Stimulated activated CD4-positive, alpha-beta T cell treated with anti-CD3 and anti-CD28 coated beads, Interleukin-1b, Interleukin-23, amount 100 ng/mL, for 4 hours (primary cell): ENCODE measurements around the gene MED9.

Experiments
- DNase-seq, 2 donors: peaks; one replicate each; pipeline ENCODE4 v3.0.0-alpha.2; 2020; ENCODE audit warnings: low read depth in 2 of 2

MED9 gene

DNA sequence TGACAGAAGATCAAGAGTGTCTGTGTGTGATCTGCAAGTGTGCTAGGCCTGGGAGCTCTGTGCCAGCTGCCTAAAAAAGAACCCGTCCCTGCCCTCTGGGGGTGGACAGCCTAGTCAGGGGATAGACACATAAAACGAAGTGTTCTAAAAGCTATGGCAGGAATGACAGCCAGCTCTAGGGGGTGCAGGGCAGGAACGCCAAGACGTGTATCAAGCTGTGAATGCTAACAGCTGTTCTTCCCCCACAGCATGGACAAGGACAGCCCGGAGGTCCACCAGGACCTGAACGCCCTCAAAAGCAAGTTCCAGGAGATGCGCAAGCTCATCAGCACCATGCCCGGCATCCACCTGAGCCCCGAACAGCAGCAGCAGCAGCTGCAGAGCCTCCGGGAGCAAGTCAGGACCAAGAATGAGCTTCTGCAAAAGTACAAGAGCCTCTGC is 14.3 kb downstream of the MED9 start:
- DNase-seq = no peak

DNA sequence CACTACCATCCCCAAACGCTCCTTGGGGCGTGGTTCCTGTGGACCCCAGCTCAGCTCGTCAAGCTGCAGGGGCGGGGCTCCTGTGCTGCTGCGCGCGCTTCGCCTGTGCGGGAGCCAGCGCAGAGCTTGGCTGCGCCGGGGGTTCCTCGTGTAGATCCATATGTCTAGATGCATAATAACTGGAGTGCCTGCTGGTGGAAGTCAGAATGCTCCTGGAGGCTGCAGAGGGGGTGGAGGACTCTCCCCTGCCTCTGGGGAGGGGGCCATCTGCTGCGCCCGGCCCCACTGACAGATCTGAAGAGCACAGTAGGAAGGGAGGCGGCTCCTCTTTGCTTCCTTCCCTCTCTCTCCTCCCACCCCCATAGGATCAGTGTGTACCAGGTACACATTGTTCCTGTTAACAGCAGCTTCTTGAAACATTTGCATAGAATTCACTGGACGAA is 14.8 kb downstream of the MED9 start:
- DNase-seq = no peak

DNA sequence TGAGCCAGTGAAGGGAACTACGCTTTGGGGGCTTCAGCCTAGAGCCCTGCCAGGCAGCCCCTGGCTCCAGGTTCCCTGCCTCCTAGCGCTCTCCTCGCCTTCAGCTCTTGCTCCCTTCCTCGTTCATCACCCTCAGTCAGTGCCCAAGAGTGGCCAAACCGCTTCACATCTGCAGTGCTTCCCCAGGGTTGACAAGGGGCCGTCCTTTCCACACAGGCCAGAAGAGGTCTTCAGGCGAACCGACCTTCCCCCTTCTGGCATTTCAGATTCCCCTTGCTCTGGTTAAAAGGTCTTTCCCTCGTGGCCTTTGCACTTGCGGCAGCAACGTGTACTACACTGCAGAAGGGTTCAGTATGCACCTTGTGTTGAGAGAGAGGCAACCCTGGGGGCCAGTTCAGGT is 15.3 kb downstream of the MED9 start:
- no peak for DNase-seq

GRCh38 chr17:17492571-17492970 is 15.8 kb downstream of the MED9 start:
- DNase-seq = no peak

- DNase-seq = no peak
These were observed 16.6 kb downstream of the MED9 start for GRCh38 chr17:17493249-17493985.

DNA sequence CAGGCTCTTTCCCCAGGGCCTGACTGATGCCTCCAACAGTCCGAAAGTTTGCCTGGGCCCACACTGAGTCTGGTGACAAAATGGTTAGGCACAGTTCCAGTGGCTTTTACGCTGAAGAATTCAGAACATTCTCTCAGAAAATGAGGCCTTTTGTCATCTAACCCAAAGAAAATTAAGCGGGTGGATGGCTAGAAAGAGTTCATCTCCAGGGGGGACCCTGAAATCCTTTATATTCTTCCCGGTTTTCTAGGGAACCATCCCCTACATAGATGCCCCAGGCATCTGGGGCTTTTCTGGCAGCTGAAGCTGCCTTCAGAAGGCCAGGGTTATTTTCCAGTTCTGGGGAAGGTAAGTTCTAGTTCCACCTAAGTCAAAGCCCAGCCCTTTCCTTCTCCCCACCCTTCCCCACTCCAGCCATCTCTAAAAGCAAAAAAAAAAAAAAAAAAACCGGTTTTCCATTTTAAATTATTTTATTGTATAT is 17.2 kb downstream of the MED9 start:
- DNase-seq = no peak

DNA sequence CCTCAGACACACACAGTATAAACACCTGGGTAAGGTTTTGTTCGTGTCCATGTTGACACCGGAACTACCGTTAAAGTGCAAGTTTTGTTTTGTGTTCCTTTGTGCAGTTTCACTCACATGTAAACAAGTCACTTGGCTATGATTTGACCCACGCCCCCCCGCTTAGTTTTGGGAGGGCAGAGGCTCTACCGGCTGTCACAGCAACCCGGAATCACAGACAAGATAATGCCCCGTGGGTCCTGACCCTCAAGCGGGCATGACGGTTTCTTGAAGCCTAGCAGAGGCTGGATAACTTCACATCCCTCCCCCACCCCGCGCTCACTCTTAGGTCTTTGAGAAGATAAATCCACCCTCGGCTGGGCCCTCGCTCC is 17.7 kb downstream of the MED9 start:
- no peak for DNase-seq

DNA sequence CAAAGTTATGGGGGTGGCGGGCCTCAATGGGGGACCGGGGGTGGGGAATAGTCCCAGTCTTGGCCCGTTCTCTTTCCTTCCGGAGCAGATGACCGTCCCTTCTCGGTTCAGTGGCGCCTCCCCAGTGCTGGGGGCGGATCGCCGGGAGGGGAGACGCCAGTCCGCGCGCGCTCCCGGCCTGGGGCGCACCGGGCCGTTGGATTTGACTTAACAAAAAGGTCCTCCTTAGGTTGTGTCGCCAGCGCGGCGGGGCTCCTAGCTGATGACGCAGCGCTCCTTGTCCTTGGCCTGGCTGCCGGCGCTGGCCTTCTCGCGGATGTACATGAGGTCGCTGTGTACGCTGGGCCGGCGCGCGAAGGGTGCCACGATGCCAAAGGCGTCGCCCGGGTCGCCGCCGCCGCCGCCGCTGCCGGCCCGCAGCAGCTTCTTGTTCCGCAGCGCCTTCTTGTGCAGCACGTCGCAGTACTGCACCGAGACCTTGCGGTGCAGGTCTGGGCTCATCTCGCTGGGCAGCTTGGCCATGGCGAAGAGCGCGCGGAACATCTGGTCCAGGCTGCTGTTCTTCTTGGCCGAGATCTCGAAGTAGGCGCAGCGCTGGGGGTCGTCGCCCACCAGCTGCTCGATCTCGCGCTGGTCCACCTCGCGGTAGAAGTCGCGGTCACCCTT is 18.2 kb downstream of the MED9 start:
- no peak for DNase-seq

- DNase-seq = no peak
These were observed 18.9 kb downstream of the MED9 start for GRCh38 chr17:17495536-17496188.

GRCh38 chr17:17496189-17497064 is 19.6 kb downstream of the MED9 start, which contains the start of gene RASD1:
Gene RASD1 (minus strand): TSS chr17:17496395. CDS start chr17:17496181, 214 bp downstream.
- peak; percentile 73 to 79 for DNase-seq

GRCh38 chr17:17497065-17497844 is 20.5 kb downstream of the MED9 start:
- no peak for DNase-seq

DNA sequence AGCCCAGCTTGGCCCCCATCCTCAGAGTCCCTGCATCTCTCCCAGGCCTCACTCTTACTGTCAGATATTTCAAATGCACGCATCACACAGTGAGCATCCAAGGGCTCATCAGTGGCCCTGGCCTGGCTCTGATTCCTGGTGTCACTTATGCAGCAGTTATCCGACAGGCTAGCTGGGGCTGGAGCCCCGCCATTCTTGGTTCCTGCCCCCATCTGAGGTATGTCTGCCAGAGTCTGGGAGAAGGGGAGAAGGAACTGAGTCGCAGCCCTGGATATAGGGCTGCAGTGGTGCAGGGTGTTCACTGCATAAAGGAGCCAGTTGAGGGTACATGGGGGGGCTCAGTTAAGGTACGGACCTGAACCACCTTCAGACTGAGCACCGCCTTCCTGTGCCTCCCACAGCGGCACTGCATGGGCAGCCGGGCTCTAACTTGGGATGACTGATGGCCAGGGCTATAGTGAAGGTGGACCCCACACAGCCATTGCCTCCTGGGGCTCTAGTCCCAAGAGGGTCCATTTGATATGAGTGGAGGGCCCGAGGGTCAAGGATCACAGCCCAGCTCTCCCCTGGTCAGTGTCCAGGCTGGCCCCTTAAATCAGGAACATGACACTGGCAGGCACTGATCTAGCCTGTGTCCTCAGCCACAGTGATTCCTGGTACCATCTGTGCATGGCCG is 21.2 kb downstream of the MED9 start:
- DNase-seq = no peak

- no peak for DNase-seq
These were observed 22.0 kb downstream of the MED9 start for GRCh38 chr17:17498606-17499301.

DNA sequence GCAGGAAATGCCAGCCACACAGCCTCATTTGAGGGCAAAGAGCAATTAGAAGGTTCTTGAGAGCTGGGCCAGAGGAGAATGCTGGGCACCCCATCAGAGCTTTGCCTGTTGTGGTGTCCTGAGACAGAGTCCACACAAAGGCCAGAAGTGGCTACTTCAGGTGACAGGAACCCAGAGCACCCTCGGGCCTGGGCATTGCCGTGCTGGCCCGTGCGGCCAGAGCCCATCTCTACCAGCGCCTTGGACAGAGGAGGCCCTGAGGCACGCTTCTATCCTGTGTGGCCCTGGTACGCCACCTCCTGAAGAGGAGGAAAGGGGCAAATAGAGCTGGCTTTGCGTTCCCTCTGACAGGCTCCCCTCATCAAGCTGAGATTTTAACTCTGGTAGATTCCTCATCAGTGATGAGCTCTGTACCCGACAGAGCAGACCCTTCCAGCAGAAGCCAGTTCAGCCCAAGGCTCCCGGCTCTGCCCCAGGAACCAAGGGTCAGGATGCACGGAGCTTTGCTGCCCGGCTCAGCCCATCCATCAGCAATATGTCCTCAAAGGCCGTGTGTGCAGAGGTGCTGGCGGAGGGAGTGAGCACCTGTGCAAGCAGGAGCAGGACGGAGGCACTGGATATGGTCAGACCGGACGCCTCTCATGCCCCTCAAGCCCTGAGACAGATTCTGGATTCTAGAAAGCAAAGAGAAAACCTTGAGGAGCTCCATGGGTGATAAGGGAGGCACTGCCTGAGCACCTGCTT is 22.8 kb downstream of the MED9 start:
- no peak for DNase-seq

GRCh38 chr17:17500999-17501605 is 24.3 kb downstream of the MED9 start:
- DNase-seq = no peak

DNA sequence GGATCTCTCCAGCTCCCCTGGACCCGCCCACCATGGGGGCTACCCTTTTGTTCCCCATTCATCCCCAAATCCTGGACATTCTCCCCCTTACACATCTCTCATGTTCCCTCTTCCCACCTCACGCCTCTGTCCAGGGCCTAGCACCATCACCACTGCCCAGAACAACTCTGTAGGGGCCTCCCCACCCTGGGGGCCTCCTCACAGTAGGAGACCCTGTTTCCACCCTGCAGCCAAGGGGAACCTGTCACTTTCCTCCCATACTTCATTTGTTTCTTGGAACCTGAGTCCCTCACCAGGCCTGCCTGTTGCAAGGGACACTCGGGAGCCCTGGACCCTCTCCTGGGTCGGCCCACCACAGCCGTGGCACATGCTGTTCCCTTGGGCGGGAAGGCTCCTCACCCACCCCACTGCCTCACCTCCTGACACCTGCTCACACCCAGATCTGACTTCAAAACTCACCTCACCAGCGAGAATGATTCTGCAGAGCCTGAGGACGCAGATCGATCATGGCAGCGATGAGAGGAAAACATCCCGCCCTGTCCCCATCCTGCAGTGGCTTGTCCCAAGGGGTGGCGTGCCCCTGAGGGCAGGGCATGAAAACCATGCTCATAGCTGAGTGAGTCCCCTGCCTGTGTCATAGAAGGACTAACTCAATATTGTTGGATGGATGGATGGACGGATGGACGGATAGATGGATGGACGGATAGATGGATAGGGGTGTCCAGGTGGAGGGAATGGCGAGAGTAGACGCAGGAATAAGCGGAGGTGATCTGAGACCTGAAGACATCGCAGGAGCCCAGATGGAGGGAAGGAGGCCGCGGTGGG is 26.2 kb downstream of the MED9 start:
- DNase-seq = no peak

- DNase-seq = no peak
These were observed 26.8 kb downstream of the MED9 start for GRCh38 chr17:17503566-17504130.
